Neural progenitor cell (in vitro differentiated cells): Measurements from ENCODE around the gene GLT6D1. TPM values are rescaled to one million over a fixed set of nuclear protein-coding genes. Genes with fewer than 3 reads are reported as not detected.

Experiments used
- DNase-seq: peaks from one replicate; pipeline ENCODE4 v3.0.0-alpha.2; 2016; ENCODE audit warnings: low spot score
- H2AFZ ChIP-seq: fragments of 200-600 bp; sonication (generic); replicated peaks from 2 replicates; pipeline ENCODE4 v1.6.1; 2016; ENCODE audit warnings: antibody characterized with exemption
- H3F3A ChIP-seq: fragments of 200-600 bp; sonication (generic); 2 replicates; pipeline ENCODE4 v1.6.1; 2016; ENCODE audit warnings: antibody characterized with exemption, low read depth
- H3K27ac ChIP-seq: fragments of 200-600 bp; sonication (generic); 2 replicates; pipeline ENCODE4 v1.5.1; 2016; ENCODE audit warnings: mild to moderate bottlenecking
- H3K27me3 ChIP-seq: fragments of 200-600 bp; sonication (generic); 2 replicates; pipeline ENCODE4 v1.6.1; 2016; ENCODE audit warnings: mild to moderate bottlenecking, moderate library complexity
- H3K36me3 ChIP-seq: fragments of 200-600 bp; sonication (generic); 2 replicates; pipeline ENCODE4 v1.5.1; 2016
- H3K4me1 ChIP-seq: fragments of 200-600 bp; sonication (generic); 2 replicates; pipeline ENCODE4 v1.6.1; 2016; ENCODE audit warnings: mixed run types
- H3K4me2 ChIP-seq: fragments of 200-600 bp; sonication (generic); 2 replicates; pipeline ENCODE4 v1.6.1; 2016
- H3K4me3 ChIP-seq: fragments of 200-600 bp; sonication (generic); 2 replicates; pipeline ENCODE4 v1.5.1; 2016
- H3K79me2 ChIP-seq: fragments of 200-600 bp; sonication (generic); 2 replicates; pipeline ENCODE4 v1.6.1; 2016; ENCODE audit warnings: low read depth
- H3K9ac ChIP-seq: fragments of 200-600 bp; sonication (generic); 2 replicates; pipeline ENCODE4 v1.6.1; 2016
- H3K9me3 ChIP-seq: fragments of 200-600 bp; sonication (generic); 2 replicates; pipeline ENCODE4 v1.5.1; 2016; ENCODE audit warnings: low read depth
- H4K20me1 ChIP-seq: fragments of 200-600 bp; sonication (generic); 2 replicates; pipeline ENCODE4 v1.6.1; 2016; ENCODE audit warnings: low read depth
- H3K27ac Mint-ChIP-seq: 3 replicates; pipeline ENCODE4 v1.8.0; 2021; ENCODE audit warnings: mixed read lengths
- H3K27me3 Mint-ChIP-seq: 2 replicates; pipeline ENCODE4 v1.8.0; 2022; ENCODE audit warnings: low read depth, mild to moderate bottlenecking, inconsistent platforms, moderate library complexity, mixed read lengths; ENCODE audit not compliant: insufficient read depth
- H3K36me3 Mint-ChIP-seq: 3 replicates; pipeline ENCODE4 v1.8.0; 2021; ENCODE audit warnings: mixed read lengths
- H3K4me1 Mint-ChIP-seq: 3 replicates; pipeline ENCODE4 v1.8.0; 2021; ENCODE audit warnings: mixed read lengths
- H3K4me3 Mint-ChIP-seq: 3 replicates; pipeline ENCODE4 v1.8.0; 2021; ENCODE audit warnings: mild to moderate bottlenecking, moderate library complexity, mixed read lengths
- H3K9me3 Mint-ChIP-seq: 3 replicates; pipeline ENCODE4 v1.8.0; 2020; ENCODE audit warnings: mixed read lengths
- EZH2 ChIP-seq: fragments of 200-600 bp; sonication (generic); IDR thresholded peaks from 2 replicates; pipeline ENCODE4 v1.6.1; 2017; ENCODE audit warnings: antibody characterized with exemption, mild to moderate bottlenecking, moderate library complexity
- EZH2phosphoT487 ChIP-seq: fragments of 200-600 bp; sonication (generic); IDR thresholded peaks from 2 replicates; pipeline ENCODE4 v1.6.1; 2017; ENCODE audit warnings: antibody characterized with exemption
- total RNA-seq: library from RNA; depleted of rRNA; stranded (reverse); fragments of >200 nt; gene quantifications from 2 replicates; pipeline ENCODE4 v1.2.3, GENCODE V29; 2015; ENCODE audit warnings: low replicate concordance
- TF ChIP-seq, protein P1 (sequence below): fragments of 200-600 bp; sonication (generic); IDR thresholded peaks from 2 replicates; pipeline ENCODE4 v1.5.1; 2017; ENCODE audit warnings: antibody characterized with exemption, mild to moderate bottlenecking

Gene GLT6D1
- total RNA-seq, 1 donor from 2014 or later, result 0.80 TPM

DNA sequence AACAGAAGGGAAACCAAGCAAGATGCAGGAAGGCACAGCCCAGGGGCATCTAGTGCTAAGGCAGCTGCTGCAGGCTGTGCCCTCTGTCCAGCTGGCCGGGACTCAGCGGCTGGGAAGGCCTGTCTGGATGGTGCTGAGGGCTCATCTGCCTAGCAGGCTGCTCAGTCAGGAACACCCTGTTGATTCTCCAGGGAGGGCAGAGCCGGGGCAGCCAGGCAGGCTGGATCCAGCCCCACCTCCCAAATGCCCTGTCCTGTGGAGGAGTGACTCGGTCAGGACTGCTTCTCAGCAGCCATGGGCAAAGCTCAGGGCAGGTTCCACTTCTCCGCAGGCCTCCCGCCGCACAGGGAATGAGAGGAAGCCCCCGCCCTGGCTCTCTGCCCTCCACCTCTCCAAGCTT lies 16.0 kb upstream of the GLT6D1 start:
- no peaks in the 10 kb centered on the region for H3K27me3 ChIP-seq
- peaks cover 2% of the 10 kb centered on the region for H3F3A ChIP-seq
- H3K36me3 ChIP-seq, result no peaks in the 10 kb centered on the region
- H3K79me2 ChIP-seq, result no peaks in the 10 kb centered on the region
- no peaks in the 10 kb centered on the region for H4K20me1 ChIP-seq
- H3K4me1 Mint-ChIP-seq, result no peaks in the 10 kb centered on the region
- no peak overlapping the region for H3K27ac ChIP-seq
- H3K4me3 ChIP-seq, result no peak overlapping the region
- no peak overlapping the region for H3K4me2 ChIP-seq
- no peaks in the 10 kb centered on the region for H3K4me1 ChIP-seq
- H3K4me3 Mint-ChIP-seq, result no peak overlapping the region
- peaks cover 4% of the 10 kb centered on the region for H3K9me3 ChIP-seq
- H3K9ac ChIP-seq, result no peak overlapping the region
- peaks cover 14% of the 10 kb centered on the region for H3K27me3 Mint-ChIP-seq
- peaks cover 25% of the 10 kb centered on the region for H3K9me3 Mint-ChIP-seq
- TF ChIP-seq EZH2phosphoT487 (no peak), EZH2 (no peak)
- TF ChIP-seq, protein P1, sequence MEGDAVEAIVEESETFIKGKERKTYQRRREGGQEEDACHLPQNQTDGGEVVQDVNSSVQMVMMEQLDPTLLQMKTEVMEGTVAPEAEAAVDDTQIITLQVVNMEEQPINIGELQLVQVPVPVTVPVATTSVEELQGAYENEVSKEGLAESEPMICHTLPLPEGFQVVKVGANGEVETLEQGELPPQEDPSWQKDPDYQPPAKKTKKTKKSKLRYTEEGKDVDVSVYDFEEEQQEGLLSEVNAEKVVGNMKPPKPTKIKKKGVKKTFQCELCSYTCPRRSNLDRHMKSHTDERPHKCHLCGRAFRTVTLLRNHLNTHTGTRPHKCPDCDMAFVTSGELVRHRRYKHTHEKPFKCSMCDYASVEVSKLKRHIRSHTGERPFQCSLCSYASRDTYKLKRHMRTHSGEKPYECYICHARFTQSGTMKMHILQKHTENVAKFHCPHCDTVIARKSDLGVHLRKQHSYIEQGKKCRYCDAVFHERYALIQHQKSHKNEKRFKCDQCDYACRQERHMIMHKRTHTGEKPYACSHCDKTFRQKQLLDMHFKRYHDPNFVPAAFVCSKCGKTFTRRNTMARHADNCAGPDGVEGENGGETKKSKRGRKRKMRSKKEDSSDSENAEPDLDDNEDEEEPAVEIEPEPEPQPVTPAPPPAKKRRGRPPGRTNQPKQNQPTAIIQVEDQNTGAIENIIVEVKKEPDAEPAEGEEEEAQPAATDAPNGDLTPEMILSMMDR, result no peak
- H3K36me3 Mint-ChIP-seq, result no peaks in the 10 kb centered on the region
- no peak overlapping the region for H2AFZ ChIP-seq
- no peak for DNase-seq
- H3K27ac Mint-ChIP-seq, result no peak overlapping the region

DNA sequence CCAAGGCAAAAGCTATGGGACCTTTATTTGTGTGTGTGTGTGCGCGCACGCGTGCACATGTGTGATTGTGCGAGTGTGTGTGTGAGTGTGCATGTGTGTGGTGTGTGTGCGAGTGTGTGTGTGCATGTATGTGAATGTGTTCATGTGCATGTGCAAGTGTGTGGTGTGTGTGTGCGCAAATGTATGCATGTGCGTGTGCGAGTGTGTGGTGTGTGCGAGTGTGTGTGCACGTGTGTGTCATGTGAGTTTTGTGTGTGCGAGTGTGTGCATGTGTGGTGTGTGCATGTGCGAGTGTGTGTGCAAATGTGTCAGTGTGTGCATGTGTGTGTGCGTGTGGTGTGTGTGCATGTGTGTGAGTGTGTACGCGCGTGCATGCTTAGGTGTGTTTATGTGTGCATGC lies 11.1 kb upstream of the GLT6D1 start:
- Mint-ChIP-seq H3K4me1 (no peaks in the 10 kb centered on the region), H3K27me3 (peaks cover 10% of the 10 kb centered on the region), H3K9me3 (peaks cover 56% of the 10 kb centered on the region), H3K27ac (no peak overlapping the region), H3K36me3 (no peaks in the 10 kb centered on the region), H3K4me3 (peak overlapping the region; percentile 6)
- TF ChIP-seq, protein P1, result no peak
- TF ChIP-seq EZH2 (no peak), EZH2phosphoT487 (no peak)
- H4K20me1 ChIP-seq, result no peaks in the 10 kb centered on the region
- H3K9me3 ChIP-seq, result peaks cover 4% of the 10 kb centered on the region
- H3K4me2 ChIP-seq, result no peak overlapping the region
- peaks cover 4% of the 10 kb centered on the region for H3K79me2 ChIP-seq
- no peak overlapping the region for H2AFZ ChIP-seq
- H3K36me3 ChIP-seq, result no peaks in the 10 kb centered on the region
- no peak overlapping the region for H3K9ac ChIP-seq
- H3K27me3 ChIP-seq, result no peaks in the 10 kb centered on the region
- peaks cover 34% of the 10 kb centered on the region for H3K4me1 ChIP-seq
- peaks cover 36% of the 10 kb centered on the region for H3F3A ChIP-seq
- DNase-seq, result no peak
- no peak overlapping the region for H3K27ac ChIP-seq
- no peak overlapping the region for H3K4me3 ChIP-seq

DNA sequence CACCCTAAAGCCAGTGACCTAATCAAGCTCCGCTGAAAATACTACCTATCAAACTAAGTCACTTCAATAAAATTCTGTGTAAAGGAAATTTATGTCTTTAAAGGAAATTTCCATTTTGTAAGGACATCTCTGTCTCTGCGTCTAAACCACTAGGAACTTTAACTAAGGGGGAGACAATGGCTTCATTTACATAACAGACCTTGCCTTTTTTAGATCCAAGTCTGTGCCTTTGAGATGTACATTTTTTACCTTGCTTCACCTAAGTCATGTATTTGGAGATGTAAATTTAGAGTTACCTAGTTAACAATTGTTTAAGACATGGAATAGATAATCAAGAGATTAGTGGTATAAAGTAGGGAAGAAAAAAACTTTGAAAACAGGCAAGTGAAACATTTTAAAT lies 10.2 kb upstream of the GLT6D1 start:
- peaks cover 4% of the 10 kb centered on the region for H3K9me3 ChIP-seq
- peaks cover 65% of the 10 kb centered on the region for H3K9me3 Mint-ChIP-seq
- H3K79me2 ChIP-seq, result peaks cover 7% of the 10 kb centered on the region

More for the DNA sequence above, 10.2 kb upstream of the GLT6D1 start:
- Histone ChIP-seq H3K4me1 (peaks cover 42% of the 10 kb centered on the region), H3F3A (peaks cover 37% of the 10 kb centered on the region), H2AFZ (no peak overlapping the region), H4K20me1 (no peaks in the 10 kb centered on the region), H3K4me3 (no peak overlapping the region), H3K36me3 (no peaks in the 10 kb centered on the region), H3K27me3 (no peaks in the 10 kb centered on the region), H3K4me2 (no peak overlapping the region), H3K9ac (no peak overlapping the region), H3K27ac (no peak overlapping the region)
- DNase-seq, result no peak
- no peaks in the 10 kb centered on the region for H3K36me3 Mint-ChIP-seq
- TF ChIP-seq EZH2 (no peak), EZH2phosphoT487 (no peak)
- TF ChIP-seq, protein P1, result no peak
- no peaks in the 10 kb centered on the region for H3K4me1 Mint-ChIP-seq
- H3K27me3 Mint-ChIP-seq, result peaks cover 13% of the 10 kb centered on the region
- no peak overlapping the region for H3K27ac Mint-ChIP-seq
- H3K4me3 Mint-ChIP-seq, result no peak overlapping the region
